ENCODE results near the gene GALNT11.
A peak's percentile ranks its signal among the peaks of the same experiment; 100 is the strongest.
"Not testable (repeated sequence)": the region's sequence is repeated elsewhere in the genome, so short reads cannot be mapped to it uniquely, and the experiment has no call there.

Gene GALNT11

GRCh38 chr7:152027491-152028365, 2.3 kb downstream of the GALNT11 start:
- DNase-seq (ENCODE audit: low read depth) = not testable (repeated sequence)

- not testable (repeated sequence) for DNase-seq (ENCODE audit: low read depth)
Observed at GRCh38 chr7:152030059-152030458, 4.6 kb downstream of the GALNT11 start.

- not testable (repeated sequence) for DNase-seq (ENCODE audit: low read depth)
Observed at GRCh38 chr7:152030639-152031038, 5.2 kb downstream of the GALNT11 start.

GRCh38 chr7:152035817-152036216, 10.3 kb downstream of the GALNT11 start:
- no peak for DNase-seq (ENCODE audit: low read depth)

GRCh38 chr7:152038410-152038809, 12.9 kb downstream of the GALNT11 start:
- DNase-seq (ENCODE audit: low read depth) = not testable (repeated sequence)

GRCh38 chr7:152043086-152043485, 17.6 kb downstream of the GALNT11 start:
- not testable (repeated sequence) for DNase-seq (ENCODE audit: low read depth)

GRCh38 chr7:152044909-152045308, 19.4 kb downstream of the GALNT11 start:
- not testable (repeated sequence) for DNase-seq (ENCODE audit: low read depth)

- no peak for DNase-seq (ENCODE audit: low read depth)
Observed at GRCh38 chr7:152046531-152046930, 21.1 kb downstream of the GALNT11 start.

GRCh38 chr7:152048051-152048450, 22.6 kb downstream of the GALNT11 start:
- DNase-seq (ENCODE audit: low read depth) = no peak

GRCh38 chr7:152050547-152050971, 25.1 kb downstream of the GALNT11 start:
- peak; percentile 21 for DNase-seq (ENCODE audit: low read depth)

- DNase-seq (ENCODE audit: low read depth) = no peak
Observed at GRCh38 chr7:152051968-152052367, 26.5 kb downstream of the GALNT11 start.

GRCh38 chr7:152052771-152053170, 27.3 kb downstream of the GALNT11 start:
- DNase-seq (ENCODE audit: low read depth) = no peak

GRCh38 chr7:152054367-152055230, 29.1 kb downstream of the GALNT11 start:
- DNase-seq (ENCODE audit: low read depth) = peak; percentile 76

- no peak for DNase-seq (ENCODE audit: low read depth)
Observed at GRCh38 chr7:152056621-152057274, 31.3 kb downstream of the GALNT11 start.

- DNase-seq (ENCODE audit: low read depth) = no peak
Observed at GRCh38 chr7:152059311-152059710, 33.8 kb downstream of the GALNT11 start.

- DNase-seq (ENCODE audit: low read depth) = not testable (repeated sequence)
Observed at GRCh38 chr7:152061086-152061485, 35.6 kb downstream of the GALNT11 start.

GRCh38 chr7:152063192-152063591, 37.7 kb downstream of the GALNT11 start:
- DNase-seq (ENCODE audit: low read depth) = not testable (repeated sequence)

GRCh38 chr7:152063821-152064220, 38.3 kb downstream of the GALNT11 start:
- DNase-seq (ENCODE audit: low read depth) = not testable (repeated sequence)

- not testable (repeated sequence) for DNase-seq (ENCODE audit: low read depth)
Observed at GRCh38 chr7:152065800-152066344, 40.4 kb downstream of the GALNT11 start.

GRCh38 chr7:152072421-152072820, 46.9 kb downstream of the GALNT11 start:
- no peak for DNase-seq (ENCODE audit: low read depth)

GRCh38 chr7:152073352-152073751, 47.9 kb downstream of the GALNT11 start:
- DNase-seq (ENCODE audit: low read depth) = no peak

GRCh38 chr7:152074673-152075072, 49.2 kb downstream of the GALNT11 start:
- no peak for DNase-seq (ENCODE audit: low read depth)

All from stromal cell of bone marrow (primary cell).